ENCODE data around the gene CARNS1. TPM values are rescaled to one million over a fixed set of nuclear protein-coding genes. Genes with fewer than 3 reads are reported as not detected.

The CARNS1 gene, protein sequence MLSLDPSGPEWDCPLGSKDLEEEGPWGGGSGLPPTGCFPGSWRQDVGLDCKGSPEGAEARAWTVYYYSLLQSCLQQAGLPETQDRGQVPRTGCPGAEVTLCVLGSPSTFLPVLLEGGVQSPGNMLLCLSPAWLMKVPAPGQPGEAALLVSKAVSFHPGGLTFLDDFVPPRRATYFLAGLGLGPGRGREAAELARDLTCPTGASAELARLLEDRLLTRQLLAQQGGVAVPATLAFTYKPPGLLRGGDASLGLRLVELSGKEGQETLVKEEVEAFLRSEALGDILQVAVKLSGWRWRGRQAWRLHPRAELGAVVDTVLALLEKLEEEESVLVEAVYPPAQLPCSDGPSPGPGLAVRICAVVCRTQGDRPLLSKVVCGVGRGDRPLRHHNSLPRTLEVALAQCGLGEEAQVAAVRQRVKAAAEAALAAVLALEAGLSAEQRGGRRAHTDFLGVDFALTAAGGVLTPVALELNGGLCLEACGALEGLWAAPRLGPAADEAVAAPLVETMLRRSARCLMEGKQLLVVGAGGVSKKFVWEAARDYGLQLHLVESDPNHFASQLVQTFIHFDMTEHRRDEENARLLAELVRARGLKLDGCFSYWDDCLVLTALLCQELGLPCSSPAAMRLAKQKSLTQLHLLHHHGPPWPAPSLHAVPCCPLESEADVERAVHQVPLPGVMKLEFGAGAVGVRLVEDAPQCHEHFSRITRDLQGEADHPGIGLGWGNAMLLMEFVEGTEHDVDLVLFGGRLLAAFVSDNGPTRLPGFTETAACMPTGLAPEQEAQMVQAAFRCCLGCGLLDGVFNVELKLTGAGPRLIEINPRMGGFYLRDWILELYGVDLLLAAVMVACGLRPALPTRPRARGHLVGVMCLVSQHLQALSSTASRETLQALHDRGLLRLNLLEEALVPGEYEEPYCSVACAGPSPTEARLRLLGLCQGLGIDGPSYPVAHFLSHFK
- polyA plus RNA-seq (not detected in 3 replicates), polyA minus RNA-seq (not detected in 3 replicates)
- polyA plus RNA-seq (2011; ENCODE audit: low read depth) = not detected
- polyA plus RNA-seq (2011; cell fraction: cytosol; rRNA removed) = 0.01 TPM in 1 of 2 replicates, not detected in the other
- polyA plus RNA-seq (2011; cell fraction: nucleus; rRNA removed) = 0.06 and 0.07 TPM in 2 replicates
- polyA plus RNA-seq (2012; ENCODE audit: low replicate concordance) = 0.04 TPM in 1 of 2 replicates, not detected in the other
- polyA minus RNA-seq (2011; cell fraction: cytosol; rRNA and poly(A)+ RNA removed) = not detected
- not detected in 2 replicates for polyA minus RNA-seq (2011; cell fraction: nucleus; rRNA and poly(A)+ RNA removed)

DNA sequence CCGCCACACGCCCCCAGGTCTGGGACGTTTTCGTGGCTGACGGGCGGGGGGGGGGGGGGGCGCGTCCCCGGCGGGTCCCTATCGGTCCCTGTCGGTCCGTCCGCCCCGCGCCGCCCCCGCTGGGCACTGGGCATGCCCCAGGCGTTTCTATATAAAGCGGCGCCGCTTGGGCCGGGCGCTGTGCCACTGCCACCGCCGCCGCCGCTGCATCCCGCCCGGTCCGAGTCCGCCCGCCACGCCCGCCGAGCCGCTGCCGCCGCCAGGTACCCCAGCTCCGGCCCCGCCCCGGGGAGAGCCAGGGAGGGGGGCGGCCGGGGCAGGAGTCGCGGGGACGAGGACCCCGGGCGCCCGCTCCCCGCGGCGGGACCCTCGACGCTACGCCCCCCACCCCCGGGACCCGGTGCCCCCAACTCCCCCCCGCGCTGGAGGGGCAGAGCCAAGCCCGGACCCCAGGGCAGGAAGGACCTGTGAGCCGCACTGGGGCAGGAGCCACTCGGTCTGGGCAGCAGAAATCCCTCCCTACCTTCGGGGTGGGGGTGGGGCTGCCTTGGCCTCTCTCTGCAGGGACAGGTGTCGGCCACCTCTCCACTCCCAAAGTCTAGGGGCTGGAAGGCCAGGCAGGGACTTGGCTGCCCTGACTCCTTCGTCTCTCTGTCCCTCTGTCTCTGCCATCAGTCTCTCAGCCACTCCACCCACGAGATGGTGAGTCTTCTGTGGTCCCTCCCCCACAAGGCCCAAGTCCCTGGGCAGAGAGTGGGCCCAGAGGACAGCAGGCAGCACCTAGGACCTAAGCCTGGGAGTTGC, at the start of gene CARNS1:
Gene CARNS1, plus strand, starts transcription at position 178 of the 804 bp plus-strand sequence. Its CDS starts 522 bp downstream, at position 700.
- no peaks in the 10 kb centered on the region for H3K9me3 ChIP-seq (ENCODE audit: control insufficient read depth, low read depth, low read length)
- peaks cover 18% of the 10 kb centered on the region for H3K27me3 ChIP-seq (ENCODE audit: control insufficient read depth, extremely low read depth, insufficient read depth, low read length)
- no peak within 1 kb of the TSS for H3K4me3 ChIP-seq (ENCODE audit: control insufficient read depth in 2 of 3, extremely low read depth in 1 of 3, insufficient read depth in 2 of 3, low read depth in 1 of 3, low read length in 3 of 3)
- H3K79me2 ChIP-seq (ENCODE audit: control insufficient read depth, insufficient read depth, low read length) = no peaks in the 10 kb centered on the region
- H3K9me1 ChIP-seq (ENCODE audit: control insufficient read depth, extremely low read depth, insufficient read depth, low read length) = no peaks in the 10 kb centered on the region
- no peak within 1 kb of the TSS for H3K9ac ChIP-seq (ENCODE audit: control insufficient read depth, extremely low read depth, insufficient read depth, low read length)
- H4K20me1 ChIP-seq (ENCODE audit: control insufficient read depth, extremely low read depth, insufficient read depth, low read length) = no peaks in the 10 kb centered on the region
- H3K27ac ChIP-seq (ENCODE audit: control insufficient read depth, insufficient read depth, low read length) = no peak within 1 kb of the TSS
- no peak for FAIRE-seq
- no peak within 1 kb of the TSS for H3K4me2 ChIP-seq (ENCODE audit: control insufficient read depth, extremely low read depth, insufficient read depth, low read depth, low read length)
- TF ChIP-seq CTCF (optimal IDR thresholded peaks at IDR 0.05 in 1 of 3, IDR thresholded peaks at IDR 0.05 in 1 of 3, conservative IDR thresholded peaks at IDR 0.05 in 1 of 3; ENCODE audit: extremely low read depth in 1 of 3, insufficient read depth in 2 of 3, low read length in 3 of 3) (no peak), EZH2 (IDR thresholded peaks at IDR 0.05; ENCODE audit: low read length) (peak; percentile 30)
- no peak for DNase-seq (ENCODE audit: low read depth, low spot score)
- no peak within 1 kb of the TSS for H2AFZ ChIP-seq (ENCODE audit: control insufficient read depth, low read length)
- H3K4me1 ChIP-seq (ENCODE audit: control insufficient read depth, extremely low read depth, insufficient read depth, low read length) = peaks cover 9% of the 10 kb centered on the region
- no peaks in the 10 kb centered on the region for H3K36me3 ChIP-seq (ENCODE audit: control insufficient read depth in 2 of 2, extremely low read depth in 1 of 2, insufficient read depth in 2 of 2, low read length in 2 of 2)
- dilution Hi-C loops (cut with MboI; ENCODE audit: extremely low pct_ligation_motif_present, low sequenced_read_pairs) = no loop called here

All from keratinocyte (primary cell).